ENCODE results near the gene CPXM2. TPM values are rescaled to one million over a fixed set of nuclear protein-coding genes. Genes with fewer than 3 reads are reported as not detected.

The CPXM2 gene
- polyA plus RNA-seq, 1 experiment, result 14.4 TPM

GRCh38 chr10:123796736-123797135, 94.9 kb downstream of the CPXM2 start:
- DNase-seq (ENCODE audit: low read depth), result no peak
- Histone ChIP-seq H3K4me3 (ENCODE audit: low read depth, low read length) (no peak overlapping the region), H3K27me3 (ENCODE audit: control insufficient read depth, insufficient read depth, low read length) (no peaks in the 10 kb centered on the region), H3K36me3 (ENCODE audit: control insufficient read depth, insufficient read depth, low read length) (no peaks in the 10 kb centered on the region)
- no peak for TF ChIP-seq CTCF (IDR thresholded peaks at IDR 0.05; ENCODE audit: insufficient read depth, low read depth, low read length)
- ChIA-PET POLR2A (no interaction called here), CTCF (interaction anchor here (0.7 kb wide), 1 partner anchor 1287 kb away, joined by 3 read pairs; no protein-coding TSS in a partner anchor)

- TF ChIP-seq CTCF (IDR thresholded peaks at IDR 0.05; ENCODE audit: insufficient read depth, low read depth, low read length), result no peak
- Histone ChIP-seq H3K36me3 (ENCODE audit: control insufficient read depth, insufficient read depth, low read length) (no peaks in the 10 kb centered on the region), H3K27me3 (ENCODE audit: control insufficient read depth, insufficient read depth, low read length) (no peaks in the 10 kb centered on the region), H3K4me3 (ENCODE audit: low read depth, low read length) (no peak overlapping the region)
- DNase-seq (ENCODE audit: low read depth), result no peak
- ChIA-PET POLR2A (no interaction called here), CTCF (no interaction called here)
Observed at GRCh38 chr10:123795846-123796590, 95.6 kb downstream of the CPXM2 start.

GRCh38 chr10:123795196-123795780, 96.3 kb downstream of the CPXM2 start:
- Histone ChIP-seq H3K27me3 (ENCODE audit: control insufficient read depth, insufficient read depth, low read length) (no peaks in the 10 kb centered on the region), H3K4me3 (ENCODE audit: low read depth, low read length) (no peak overlapping the region), H3K36me3 (ENCODE audit: control insufficient read depth, insufficient read depth, low read length) (no peaks in the 10 kb centered on the region)
- DNase-seq (ENCODE audit: low read depth), result no peak
- no peak for TF ChIP-seq CTCF (IDR thresholded peaks at IDR 0.05; ENCODE audit: insufficient read depth, low read depth, low read length)
- POLR2A ChIA-PET, result no interaction called here
- CTCF ChIA-PET, result no interaction called here

GRCh38 chr10:123792248-123792978, 99.2 kb downstream of the CPXM2 start:
- ChIA-PET POLR2A (no interaction called here), CTCF (no interaction called here)
- Histone ChIP-seq H3K27me3 (ENCODE audit: control insufficient read depth, insufficient read depth, low read length) (no peaks in the 10 kb centered on the region), H3K4me3 (ENCODE audit: low read depth, low read length) (no peak overlapping the region), H3K36me3 (ENCODE audit: control insufficient read depth, insufficient read depth, low read length) (no peaks in the 10 kb centered on the region)
- DNase-seq (ENCODE audit: low read depth), result no peak
- TF ChIP-seq CTCF (IDR thresholded peaks at IDR 0.05; ENCODE audit: insufficient read depth, low read depth, low read length), result no peak

Data from BJ (cell line).